IMR-90 (cell line): ENCODE measurements around the gene PIM3. TPM values are rescaled to one million over a fixed set of nuclear protein-coding genes. Genes with fewer than 3 reads are reported as not detected.

Source experiments
- ATAC-seq: fragments of 200-7000 bp; cut with Tn5 transposase; 2 replicates; pipeline ENCODE4 v1.9.1; 2020; ENCODE audit warnings: low read depth, mild to moderate bottlenecking, moderate library complexity
- BruUV-seq: library from RNA; stranded (reverse); fragments of 400-500 nt; replicated peaks from 2 replicates; lab custom pipeline; 2021; lab: Mats Ljungman, UMichigan
- CTCF ChIA-PET: fragments of 300-600 bp; formaldehyde crosslinking; extraction: SDS; loops from one replicate; lab custom pipeline; 2021; ENCODE audit warnings: antibody characterized with exemption; lab: Yijun Ruan, JAX
- POLR2A ChIA-PET: fragments of 300-600 bp; sonication (Branson Sonifier 250); formaldehyde crosslinking; loops from one replicate; lab custom pipeline; 2022; ENCODE audit warnings: antibody characterized with exemption; ENCODE audit not compliant: unreplicated experiment; lab: Charles Lee
- DNase-seq: peaks from one replicate; pipeline ENCODE4 v3.0.0; 2013
- H2AFZ ChIP-seq: replicated peaks from 2 replicates; pipeline ENCODE3; 2013; ENCODE audit warnings: low read length, mild to moderate bottlenecking; ENCODE audit not compliant: poor library complexity
- H2AK5ac ChIP-seq: 2 replicates; pipeline ENCODE4 v1.6.1; 2013; ENCODE audit warnings: low read depth, low read length, inconsistent platforms
- H2AK9ac ChIP-seq: replicated peaks from 2 replicates; pipeline ENCODE3; 2013; ENCODE audit warnings: mild to moderate bottlenecking, low read depth, low read length, moderate library complexity; ENCODE audit not compliant: poor library complexity
- H2BK120ac ChIP-seq: 2 replicates; pipeline ENCODE4 v1.6.1; 2013; ENCODE audit warnings: low read depth, low read length, inconsistent platforms
- H2BK15ac ChIP-seq: 3 replicates; pipeline ENCODE4 v1.6.1; 2013; ENCODE audit warnings: low read depth, low read length, inconsistent platforms
- H2BK20ac ChIP-seq: 2 replicates; pipeline ENCODE4 v1.6.1; 2013; ENCODE audit warnings: low read depth, mild to moderate bottlenecking, inconsistent platforms, low read length, moderate library complexity
- H2BK5ac ChIP-seq: 2 replicates; pipeline ENCODE4 v1.6.1; 2013; ENCODE audit warnings: mild to moderate bottlenecking, low read depth, low read length, inconsistent platforms; ENCODE audit not compliant: poor library complexity, severe bottlenecking
- H3K14ac ChIP-seq: replicated peaks from 2 replicates; pipeline ENCODE4 v1.6.1; 2013; ENCODE audit warnings: low read depth, low read length, inconsistent platforms
- H3K18ac ChIP-seq: 2 replicates; pipeline ENCODE4 v1.6.1; 2013; ENCODE audit warnings: low read depth, low read length, control low read depth
- H3K23ac ChIP-seq: 2 replicates; pipeline ENCODE4 v1.6.1; 2013; ENCODE audit warnings: low read depth, low read length, inconsistent platforms
- H3K27ac ChIP-seq: 2 replicates; pipeline ENCODE4 v1.5.1; 2013; ENCODE audit warnings: mild to moderate bottlenecking, control low read depth, low read length; ENCODE audit not compliant: insufficient read depth
- H3K27me3 ChIP-seq: 2 replicates; pipeline ENCODE4 v1.6.1; 2013; ENCODE audit warnings: low read length; ENCODE audit not compliant: control insufficient read depth, insufficient read depth
- H3K36me3 ChIP-seq: 2 replicates; pipeline ENCODE4 v1.6.1; 2013; ENCODE audit warnings: low read length, mixed read lengths; ENCODE audit not compliant: control insufficient read depth, insufficient read depth
- H3K4ac ChIP-seq: 2 replicates; pipeline ENCODE4 v1.6.1; 2013; ENCODE audit warnings: low read depth, low read length, inconsistent platforms
- H3K4me1 ChIP-seq: 2 replicates; pipeline ENCODE4 v1.6.1; 2013; ENCODE audit warnings: low read length, mixed read lengths; ENCODE audit not compliant: control insufficient read depth, insufficient read depth
- H3K4me2 ChIP-seq: 2 replicates; pipeline ENCODE4 v1.6.1; 2013; ENCODE audit warnings: low read depth, mild to moderate bottlenecking, control low read depth, low read length, moderate library complexity
- H3K4me3 ChIP-seq: 2 replicates; pipeline ENCODE4 v1.5.1; 2013; ENCODE audit warnings: low read depth, mild to moderate bottlenecking, control low read depth, low read length, moderate library complexity; ENCODE audit not compliant: insufficient read depth
- H3K56ac ChIP-seq: 2 replicates; pipeline ENCODE4 v1.6.1; 2013; ENCODE audit warnings: low read length, inconsistent platforms; ENCODE audit not compliant: insufficient read depth; ENCODE audit errors: extremely low read depth
- H3K79me1 ChIP-seq, 2 experiments: 2 replicates each; pipeline ENCODE4 v1.6.1; 2013; ENCODE audit warnings: low read length in 2 of 2, inconsistent platforms in 1 of 2, low read depth in 1 of 2
- H3K9ac ChIP-seq: 2 replicates; pipeline ENCODE4 v1.6.1; 2013; ENCODE audit warnings: low read depth, low read length, control low read depth
- H3K9me1 ChIP-seq: 2 replicates; pipeline ENCODE4 v1.6.1; 2013; ENCODE audit warnings: low read length, inconsistent platforms; ENCODE audit not compliant: insufficient read depth
- H3K9me3 ChIP-seq: 2 replicates; pipeline ENCODE4 v1.6.1; 2013; ENCODE audit warnings: low read length; ENCODE audit not compliant: control insufficient read depth, insufficient read depth
- H4K20me1 ChIP-seq: 2 replicates; pipeline ENCODE4 v1.6.1; 2013; ENCODE audit warnings: low read length, inconsistent platforms; ENCODE audit not compliant: insufficient read depth
- H4K5ac ChIP-seq: 2 replicates; pipeline ENCODE4 v1.6.1; 2013; ENCODE audit warnings: mild to moderate bottlenecking, low read depth, low read length, control low read depth
- H4K8ac ChIP-seq, 2 experiments: 2 replicates each; pipeline ENCODE4 v1.6.1; 2013; ENCODE audit warnings: low read depth in 2 of 2, low read length in 2 of 2, control low read depth in 1 of 2, inconsistent platforms in 1 of 2
- H4K91ac ChIP-seq: 2 replicates; pipeline ENCODE4 v1.6.1; 2013; ENCODE audit warnings: low read depth, low read length, inconsistent platforms; ENCODE audit not compliant: insufficient read depth
- CEBPB ChIP-seq: IDR thresholded peaks from 2 replicates; pipeline ENCODE4 v1.6.1; 2012; ENCODE audit warnings: low read depth, low read length, improper control_type of control experiment
- CHD1 ChIP-seq: IDR thresholded peaks from 2 replicates; pipeline ENCODE4 v1.6.1; 2012; ENCODE audit warnings: low read depth, low read length, improper control_type of control experiment
- MXI1 ChIP-seq: IDR thresholded peaks from 2 replicates; pipeline ENCODE4 v1.6.1; 2012; ENCODE audit warnings: low read depth, mild to moderate bottlenecking, low read length, moderate library complexity, borderline replicate concordance
- NFE2L2 ChIP-seq: fragments of 150-350 bp; IDR thresholded peaks from 2 replicates; pipeline ENCODE4 v1.6.1; 2016; ENCODE audit warnings: low read depth, mild to moderate bottlenecking, low read length
- RCOR1 ChIP-seq: IDR thresholded peaks from 2 replicates; pipeline ENCODE4 v1.6.1; 2012; ENCODE audit warnings: mild to moderate bottlenecking, low read length, improper control_type of control experiment; ENCODE audit not compliant: insufficient replicate concordance
- WGBS, 2 experiments: methylation state at CpG; one replicate each; pipeline versions ENCODE4 v1.1.5 to v1.1.7; 2013; ENCODE audit warnings: missing lambda C conversion rate in 2 of 2; ENCODE audit not compliant: insufficient read length in 1 of 2; ENCODE audit errors: extremely low coverage in 2 of 2; 5-methylcytosine and 5-hydroxymethylcytosine counted together
- dilution Hi-C: fragments of 300-500 bp; cut with HindIII; formaldehyde crosslinking; loops from one replicate; pipeline ENCODE4 v1.14.3; 2018; ENCODE audit warnings: low sequenced_read_pairs; ENCODE audit not compliant: unreplicated experiment
- in situ Hi-C: fragments of 300-500 bp; cut with MboI; formaldehyde crosslinking; loops from 3 replicates; pipeline ENCODE4 v1.14.3; 2019; ENCODE audit warnings: low sequenced_read_pairs, inconsistent platforms, mixed read lengths
- intact Hi-C: fragments of 100-400 bp; cut with micrococcal nuclease; formaldehyde crosslinking; loops from 2 replicates; pipeline ENCODE4 v1.10.0; 2022
- polyA plus RNA-seq, 3 experiments: library from polyadenylated mRNA; depleted of rRNA; stranded (reverse); fragments of >200 nt; gene quantifications; 2 replicates each; pipeline ENCODE4 v1.2.3, GENCODE V29; 2012; ENCODE audit warnings: low replicate concordance in 1 of 3
- total RNA-seq: library from RNA; depleted of rRNA; stranded (reverse); fragments of >200 nt; gene quantifications from 2 replicates; pipeline ENCODE4 v1.2.3, GENCODE V29; 2012
- TF ChIP-seq, protein P1 (sequence below): fragments of 150-350 bp; IDR thresholded peaks from 2 replicates; pipeline ENCODE4 v1.6.1; 2017; ENCODE audit warnings: mild to moderate bottlenecking, antibody characterized with exemption, low read length, low read depth

Gene PIM3
- total and polyA plus RNA-seq, 2 of the 4 experiments (the other 2 are of a cell fraction): 8.6 to 24.7 TPM

DNA sequence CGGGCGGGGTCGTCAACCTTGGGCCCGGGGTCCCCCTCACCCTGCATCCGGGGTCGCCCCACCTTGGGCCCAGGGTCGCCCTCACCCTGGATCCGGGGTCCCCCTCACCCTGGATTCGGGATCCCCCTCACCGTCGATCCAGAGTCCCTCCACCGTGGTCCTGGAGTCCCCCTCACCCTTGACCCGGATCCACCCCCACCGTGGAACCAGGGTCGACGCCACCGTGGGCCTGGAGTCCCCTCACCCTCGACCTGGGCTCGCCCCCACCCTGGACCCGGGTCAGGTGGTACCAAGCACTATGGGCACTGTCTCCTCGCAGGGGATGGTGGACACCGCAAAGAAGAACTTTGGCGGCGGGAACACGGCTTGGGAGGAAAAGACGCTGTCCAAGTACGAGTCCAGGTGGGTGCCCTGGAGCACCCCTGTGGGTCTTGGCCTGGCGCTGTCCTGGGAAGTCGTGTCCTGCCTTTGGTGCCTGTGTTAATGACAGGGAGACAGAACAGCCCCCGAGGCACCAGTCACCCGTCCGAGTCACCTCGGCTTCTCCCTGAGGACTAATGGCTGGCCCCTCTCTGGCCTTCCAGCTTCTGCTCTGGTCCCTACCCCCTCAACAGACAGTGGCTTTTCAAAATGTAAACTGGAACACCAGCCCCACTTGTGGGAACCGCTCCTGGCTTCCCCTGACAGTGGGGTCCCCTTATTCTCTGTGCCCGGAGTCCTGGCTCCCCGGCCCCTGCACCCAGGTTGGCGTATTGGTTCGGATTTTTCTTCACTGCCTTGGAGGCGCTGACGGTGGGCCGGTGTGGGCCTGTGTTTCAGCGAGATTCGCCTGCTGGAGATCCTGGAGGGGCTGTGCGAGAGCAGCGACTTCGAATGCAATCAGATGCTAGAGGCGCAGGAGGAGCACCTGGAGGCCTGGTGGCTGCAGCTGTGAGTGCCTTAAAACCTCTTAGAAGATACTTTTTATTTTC is 41.4 kb upstream of the PIM3 start:
- Histone ChIP-seq H2BK15ac (no peak overlapping the region), H4K91ac (no peak overlapping the region), H2BK120ac (no peak overlapping the region), H2BK5ac (peak overlapping the region; percentile 33), H2AK5ac (0 out of 2 replicates have a peak overlapping the region, but pooled peaks have one; percentile 51), H4K8ac (peak overlapping the region; percentile 33 to 35; a peak in 1 of 4 replicates), H3K4me3 (peak overlapping the region; percentile 80), H2BK20ac (no peak overlapping the region), H3K18ac (no peak overlapping the region), H3K4me1 (peaks cover 18% of the 10 kb centered on the region), H3K23ac (peak overlapping the region; percentile 63), H3K4ac (peak overlapping the region; percentile 75; the same call in 1 of the 2 replicates), H3K14ac (no peak overlapping the region; the same call in 1 of the 2 replicates), H2AFZ (peak overlapping the region; percentile 95), H4K20me1 (no peaks in the 10 kb centered on the region; the same call in 1 of the 2 replicates), H2AK9ac (peak overlapping the region; percentile 96), H4K5ac (no peak overlapping the region), H3K9ac (peak overlapping the region; percentile 71), H3K27me3 (no peaks in the 10 kb centered on the region), H3K9me1 (peaks cover 4% of the 10 kb centered on the region; the same call in 1 of the 2 replicates), H3K9me3 (no peaks in the 10 kb centered on the region), H3K79me1 (peaks cover 31 to 43% of the 10 kb centered on the region in 2 experiments), H3K36me3 (peaks cover 13% of the 10 kb centered on the region), H3K27ac (peak overlapping the region; percentile 25; the same call in 1 of the 2 replicates), H3K56ac (peak overlapping the region; percentile 11; the same call in 1 of the 2 replicates), H3K4me2 (peak overlapping the region; percentile 91)
- TF ChIP-seq MXI1 (no peak), CEBPB (no peak), RCOR1 (no peak), NFE2L2 (no peak), CHD1 (no peak)
- TF ChIP-seq, protein P1, sequence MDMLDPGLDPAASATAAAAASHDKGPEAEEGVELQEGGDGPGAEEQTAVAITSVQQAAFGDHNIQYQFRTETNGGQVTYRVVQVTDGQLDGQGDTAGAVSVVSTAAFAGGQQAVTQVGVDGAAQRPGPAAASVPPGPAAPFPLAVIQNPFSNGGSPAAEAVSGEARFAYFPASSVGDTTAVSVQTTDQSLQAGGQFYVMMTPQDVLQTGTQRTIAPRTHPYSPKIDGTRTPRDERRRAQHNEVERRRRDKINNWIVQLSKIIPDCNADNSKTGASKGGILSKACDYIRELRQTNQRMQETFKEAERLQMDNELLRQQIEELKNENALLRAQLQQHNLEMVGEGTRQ: peak; percentile 9; the same call in 1 of the 2 replicates
- ChIA-PET CTCF (interaction anchor here (0.7 kb wide), 1 partner anchor 152 kb away, joined by 3 read pairs; no protein-coding TSS in a partner anchor), POLR2A (interaction anchor here (1.0 kb wide), 1 partner anchor 9 kb away, joined by 3 read pairs; no protein-coding TSS in a partner anchor)
- intact Hi-C loops (loop anchor here (1.0 to 2.0 kb wide), 3 partner anchors 43 to 152 kb away; no protein-coding TSS in a partner anchor), dilution Hi-C loops (no loop called here), in situ Hi-C loops (loop anchor here (10.0 to 25.0 kb wide), 2 partner anchors 54 to 107 kb away; no protein-coding TSS in a partner anchor)
- 63% methylated on average over 16 of the region's 47 CpGs; no CpG with 5 or more reads in 1 of the 2 experiments for WGBS, 2 experiments
- DNase-seq (no peak), ATAC-seq (no peak)
- BruUV-seq: no TSS peak
